HG02973 (cell line): Measurements from ENCODE around the gene STX1B.
"Not testable (repeated sequence)": the region's sequence is repeated elsewhere in the genome, so short reads cannot be mapped to it uniquely, and the experiment has no call there.

Experiments used
- ATAC-seq: cut with Tn5 transposase; IDR thresholded peaks from one replicate; pipeline ENCODE4 v1.9.1; 2021; ENCODE audit warnings: moderate library complexity; ENCODE audit not compliant: unreplicated experiment

STX1B gene

GRCh38 chr16:31016018-31016417, 5.6 kb upstream of the STX1B start:
- no peak for ATAC-seq

DNA sequence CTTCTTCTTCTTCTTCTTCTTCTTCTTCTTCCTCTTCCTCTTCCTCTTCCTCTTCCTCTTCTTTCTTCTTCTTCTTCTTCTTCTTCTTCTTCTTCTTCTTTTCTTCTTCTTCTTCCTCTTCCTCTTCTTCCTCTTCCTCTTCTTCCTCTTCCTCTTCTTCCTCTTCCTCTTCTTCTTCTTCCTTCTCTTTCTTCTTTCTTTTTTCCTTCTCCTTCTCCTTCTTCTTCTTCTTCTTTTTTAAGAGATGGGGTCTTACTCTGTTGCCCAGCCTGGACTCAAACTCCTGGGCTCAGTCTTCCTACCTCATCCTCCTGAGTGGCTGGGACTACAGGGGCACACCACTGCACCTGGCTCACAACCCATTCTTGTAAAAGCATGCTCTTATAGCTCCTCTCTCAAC, 2.9 kb upstream of the STX1B start:
- not testable (repeated sequence) for ATAC-seq

DNA sequence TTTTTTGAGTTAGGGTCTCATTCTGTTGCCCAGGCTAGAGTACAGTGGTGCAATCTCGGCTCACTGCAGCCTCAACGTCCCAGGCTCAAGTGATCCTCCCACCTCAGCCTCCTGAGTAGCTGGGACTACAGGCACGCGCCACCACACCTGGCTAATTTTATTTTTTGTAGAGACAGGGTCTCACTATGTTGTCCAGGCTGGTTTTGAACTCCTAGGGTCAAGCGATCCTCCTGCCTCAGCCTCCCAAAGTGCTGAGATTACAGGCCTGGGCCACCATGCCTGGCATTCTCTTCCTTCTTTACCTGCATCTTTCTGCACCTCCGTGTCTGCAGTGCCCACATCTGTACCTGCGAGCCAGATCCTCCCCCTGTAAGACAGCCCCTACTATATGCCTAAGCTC, 1.4 kb upstream of the STX1B start:
- not testable (repeated sequence) for ATAC-seq

DNA sequence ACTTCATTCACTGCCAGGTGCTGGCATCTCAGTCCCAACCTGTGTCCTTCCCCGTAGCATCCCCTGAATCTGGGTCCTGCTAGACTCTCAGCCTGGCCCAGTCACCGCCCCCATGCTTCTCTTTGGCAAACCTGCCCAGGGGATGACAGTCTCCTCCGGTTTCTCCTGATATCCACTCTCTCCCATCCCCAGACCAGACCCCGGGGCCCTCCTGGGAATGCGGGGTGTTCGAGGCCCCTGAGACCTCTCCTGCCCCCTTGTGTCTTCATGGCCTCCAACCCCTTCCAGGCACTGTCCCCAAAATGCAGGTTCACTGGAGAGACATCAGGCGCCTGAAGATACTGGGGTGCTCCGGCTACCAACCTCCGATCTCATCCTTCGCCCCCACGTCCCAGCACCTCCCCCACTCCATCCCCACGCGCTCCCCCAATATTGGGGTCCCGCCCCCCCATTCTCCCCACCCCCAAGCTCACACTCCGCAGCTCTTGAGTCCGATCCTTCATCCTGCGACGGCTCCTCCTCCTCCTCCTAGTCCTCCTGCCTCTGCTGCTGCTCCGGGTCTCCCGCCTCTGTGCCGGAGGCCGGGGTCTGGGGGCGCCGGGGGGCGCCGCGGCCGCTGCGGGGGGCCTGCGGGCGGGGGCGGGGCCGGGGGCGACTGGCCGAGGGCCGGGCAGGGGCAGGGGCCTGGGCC, 399 bp downstream of the STX1B start:
- no peak for ATAC-seq

GRCh38 chr16:31009120-31009519, 1.3 kb downstream of the STX1B start:
- ATAC-seq: no peak

DNA sequence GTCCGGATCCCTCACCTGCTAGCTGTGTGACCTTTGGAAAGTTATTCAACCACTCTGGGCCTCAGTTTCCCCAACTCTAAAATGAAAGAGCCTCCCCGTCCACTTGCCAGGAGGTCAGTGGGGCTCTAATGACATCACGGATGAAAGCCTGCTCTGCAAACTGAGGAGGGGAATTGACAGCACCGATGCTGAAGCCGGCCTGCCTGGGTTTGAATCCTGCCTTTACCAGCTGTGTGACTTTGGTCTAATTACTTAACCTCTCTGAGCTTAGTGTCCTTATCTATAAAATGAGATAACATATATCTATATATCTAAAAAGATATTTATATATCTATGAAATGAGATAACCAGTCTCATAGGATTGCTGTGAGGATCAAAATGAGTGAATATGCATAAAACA, 1.9 kb downstream of the STX1B start:
- no peak for ATAC-seq

DNA sequence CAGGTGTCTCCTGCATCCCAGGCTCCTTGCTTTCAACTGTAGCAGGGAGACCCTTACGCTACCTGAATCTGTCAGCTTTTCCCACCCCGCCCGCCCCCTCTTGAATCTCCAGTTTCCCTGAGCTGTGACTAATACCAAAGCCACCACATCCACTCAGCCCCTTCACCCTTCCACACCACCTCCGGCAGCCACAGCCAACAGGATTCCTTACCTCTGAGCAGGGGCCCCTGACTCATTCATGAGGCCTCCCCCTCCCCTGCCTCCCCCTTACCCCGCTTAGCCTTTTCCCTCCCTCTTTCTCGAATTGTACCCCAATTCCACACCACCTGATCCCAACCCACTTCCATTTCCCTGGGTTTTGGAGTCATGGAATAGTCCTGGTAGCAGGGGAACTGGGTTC, 2.3 kb downstream of the STX1B start:
- ATAC-seq: no peak

DNA sequence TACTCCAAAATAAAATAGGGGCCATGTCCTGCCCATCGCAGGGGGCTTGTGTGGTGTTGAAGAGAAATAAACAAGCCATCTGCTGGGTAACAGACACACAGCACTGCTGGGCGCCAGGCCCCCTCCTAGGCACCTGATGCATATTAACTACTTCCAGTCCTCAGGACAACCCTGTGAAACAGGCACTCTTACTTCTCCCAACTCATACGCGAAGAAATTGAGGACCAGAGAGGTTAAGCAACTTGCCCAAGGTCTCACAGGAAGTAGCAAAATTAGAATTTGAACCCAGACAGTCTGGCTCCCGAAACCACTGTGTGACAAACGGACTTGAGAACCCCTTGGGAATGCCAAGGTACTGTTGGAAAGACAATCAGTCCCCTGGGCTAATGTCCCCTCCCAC, 2.8 kb downstream of the STX1B start:
- no peak for ATAC-seq

DNA sequence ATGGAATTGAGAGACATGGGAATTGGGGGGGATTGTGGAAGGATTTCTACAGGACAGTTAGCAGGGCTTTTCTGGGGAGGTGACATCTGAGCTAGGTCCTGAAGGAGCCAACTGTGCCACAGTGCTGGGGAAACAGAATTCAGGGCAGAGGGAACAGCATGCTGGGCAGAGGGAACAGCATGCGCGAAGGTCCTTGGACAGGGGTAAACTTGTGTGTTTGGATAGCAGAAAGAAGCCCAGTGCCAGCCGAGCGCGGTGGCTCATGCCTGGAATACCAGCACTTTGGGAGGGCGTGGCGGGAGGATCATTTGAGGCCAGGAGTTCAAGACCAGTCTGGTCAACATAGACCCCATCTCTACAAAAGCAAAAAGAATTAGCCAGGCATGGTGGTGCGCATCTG, 3.8 kb downstream of the STX1B start:
- no peak for ATAC-seq

DNA sequence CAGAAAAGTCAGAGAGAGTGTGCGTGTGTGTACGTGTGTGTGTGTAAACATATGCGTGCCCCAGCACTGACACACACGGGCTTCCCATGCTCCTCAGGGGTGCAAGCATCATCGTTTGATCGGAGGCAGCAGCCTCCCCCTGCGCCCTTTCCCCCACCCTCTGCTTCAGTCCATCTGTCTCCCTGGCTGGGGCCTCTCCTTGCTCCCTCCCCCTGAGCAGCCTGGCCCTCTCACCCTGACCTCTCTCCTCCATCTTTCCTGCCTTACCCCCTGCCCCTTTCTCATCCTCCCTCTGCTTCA, 4.4 kb downstream of the STX1B start:
- no peak for ATAC-seq

GRCh38 chr16:31005350-31006085, 4.9 kb downstream of the STX1B start:
- ATAC-seq: no peak

DNA sequence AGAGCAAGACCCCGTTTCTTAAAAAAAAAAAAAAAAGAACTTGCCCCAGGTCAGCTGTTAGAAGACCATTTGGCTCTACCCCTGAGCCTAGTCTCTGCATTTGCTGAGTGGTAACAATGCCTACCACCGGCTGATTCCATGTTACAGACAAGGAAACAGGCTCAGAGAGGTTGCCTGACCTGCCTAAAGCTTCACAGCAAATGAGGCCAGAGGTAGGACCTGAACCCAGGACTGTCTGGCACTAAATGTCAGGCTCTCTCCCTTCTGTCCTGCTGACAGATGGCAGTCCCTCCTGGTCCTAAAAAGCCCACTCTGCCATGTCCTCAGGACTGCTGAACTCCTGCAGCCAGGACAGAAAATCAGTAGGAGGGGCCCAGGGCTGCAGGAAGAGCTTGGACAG, 5.8 kb downstream of the STX1B start:
- no peak for ATAC-seq

GRCh38 chr16:31003744-31004143, 6.7 kb downstream of the STX1B start:
- no peak for ATAC-seq

GRCh38 chr16:31002862-31003341, 7.5 kb downstream of the STX1B start:
- no peak for ATAC-seq

GRCh38 chr16:31002250-31002700, 8.2 kb downstream of the STX1B start:
- no peak for ATAC-seq

GRCh38 chr16:31001507-31002249, 8.8 kb downstream of the STX1B start:
- no peak for ATAC-seq

DNA sequence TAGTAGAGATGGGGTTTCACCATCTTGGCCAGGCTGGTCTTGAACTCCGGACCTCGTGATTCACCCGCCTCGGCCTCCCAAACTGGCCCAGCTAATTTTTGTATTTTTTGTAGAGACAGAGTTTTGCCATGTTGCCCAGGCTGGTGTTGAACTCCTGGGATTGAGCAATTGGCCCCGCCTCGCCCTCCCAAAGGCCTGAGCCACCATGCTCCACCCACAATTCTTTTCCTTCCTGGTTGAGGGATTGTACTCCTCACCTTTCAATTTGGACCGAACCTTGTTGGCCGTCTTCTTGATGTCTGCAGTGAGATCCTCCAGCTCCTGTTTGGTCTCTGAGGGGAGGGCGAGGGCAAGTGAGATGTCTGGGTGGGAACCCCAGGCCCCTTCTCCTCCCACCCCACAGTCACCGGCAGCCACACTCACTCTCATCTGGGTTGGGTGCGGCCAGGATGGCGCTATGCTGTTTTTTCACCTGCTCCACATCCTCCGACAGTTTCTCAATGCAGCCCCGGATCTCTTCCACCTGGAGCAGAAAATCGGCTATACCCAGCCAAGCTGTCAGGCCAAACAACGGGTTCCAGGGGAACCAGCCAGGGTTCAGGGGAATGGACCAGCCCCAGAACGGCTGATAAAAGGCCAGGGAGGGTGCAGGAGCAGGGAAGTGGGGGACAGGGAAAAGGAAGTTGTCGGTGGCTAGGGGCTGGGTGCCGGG, 9.6 kb downstream of the STX1B start:
- no peak for ATAC-seq

DNA sequence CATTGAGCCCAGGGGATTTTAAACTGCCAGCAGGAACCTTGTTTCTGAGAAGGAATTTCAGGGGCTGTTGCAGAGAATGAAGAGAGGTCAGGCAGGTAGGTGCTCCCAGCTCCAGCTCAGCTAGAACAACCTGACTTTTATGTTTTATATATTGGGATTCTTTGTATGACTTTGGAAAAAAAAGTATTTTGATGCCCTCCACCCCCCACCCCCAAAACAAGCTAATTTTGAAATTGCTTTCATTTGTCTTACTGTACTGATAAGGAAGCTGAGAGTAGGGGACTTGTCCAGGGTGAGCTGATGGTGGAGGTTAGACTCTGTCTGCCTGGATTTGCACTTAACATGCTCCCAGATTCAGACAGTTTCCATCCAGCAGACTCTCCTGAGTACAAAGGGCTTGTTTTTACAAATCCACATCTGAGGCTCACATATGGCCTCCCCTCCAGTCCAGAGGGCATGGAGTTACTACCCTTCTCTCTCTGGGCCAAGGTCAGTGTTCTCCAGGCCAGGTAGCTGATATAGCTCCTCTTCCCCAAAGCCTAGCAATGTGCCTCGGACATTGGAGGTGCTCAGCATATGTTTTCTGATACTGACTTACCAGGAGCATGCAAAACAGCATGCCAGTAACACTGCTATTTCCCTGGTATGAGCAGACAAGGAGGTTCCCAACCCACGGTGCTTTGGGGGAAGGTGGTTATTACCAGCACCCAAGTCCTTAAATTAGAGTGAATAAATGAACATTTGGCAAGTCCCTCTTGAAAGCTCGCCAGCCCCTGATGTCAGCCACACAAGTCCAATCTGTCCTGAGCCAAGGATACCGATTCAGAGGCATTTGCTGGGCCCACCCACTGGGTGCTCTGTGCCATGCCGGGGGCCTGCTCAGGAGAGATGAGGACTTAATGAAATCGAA, 11.3 kb downstream of the STX1B start:
- no peak for ATAC-seq

GRCh38 chr16:30997725-30998711, 12.4 kb downstream of the STX1B start:
- no peak for ATAC-seq
